Measurements from ENCODE around the gene FBXO17. TPM values are rescaled to one million over a fixed set of nuclear protein-coding genes. Genes with fewer than 3 reads are reported as not detected.
"Not testable (repeated sequence)": the region's sequence is repeated elsewhere in the genome, so short reads cannot be mapped to it uniquely, and the experiment has no call there.

The FBXO17 gene
- total RNA-seq (2014; rRNA removed; shearing (Covaris generic)), result 28.6 and 40.0 TPM in 2 replicates
- 29.1 and 30.4 TPM in 2 replicates for polyA plus RNA-seq (2015; cell fraction: cytosol; rRNA removed)
- 33.7 and 42.0 TPM in 2 replicates for polyA plus RNA-seq (2015; cell fraction: nucleus; rRNA removed)

GRCh38 chr19:38975214-38975860 lies at the start of gene FBXO17:
FBXO17 (minus strand) TSS chr19:38975742; CDS start chr19:38950319, 25,423 bp downstream.
- DNase-seq (ENCODE audit: low read depth), result peak; percentile 64

GRCh38 chr19:39024875-39025641 lies 49.5 kb upstream of the FBXO17 start:
- DNase-seq (ENCODE audit: low read depth), result no peak

- no peak for DNase-seq (ENCODE audit: low read depth)
These were observed 45.5 kb upstream of the FBXO17 start for GRCh38 chr19:39021063-39021462.

GRCh38 chr19:39017646-39018045 lies 42.1 kb upstream of the FBXO17 start:
- no peak for DNase-seq (ENCODE audit: low read depth)

- DNase-seq (ENCODE audit: low read depth), result no peak
These were observed 41.5 kb upstream of the FBXO17 start for GRCh38 chr19:39017026-39017425.

- DNase-seq (ENCODE audit: low read depth), result no peak
These were observed 38.5 kb upstream of the FBXO17 start for GRCh38 chr19:39014037-39014436.

- no peak for DNase-seq (ENCODE audit: low read depth)
These were observed 33.5 kb upstream of the FBXO17 start for GRCh38 chr19:39009001-39009400.

- DNase-seq (ENCODE audit: low read depth), result no peak
These were observed 32.6 kb upstream of the FBXO17 start for GRCh38 chr19:39008137-39008536.

- DNase-seq (ENCODE audit: low read depth), result no peak
These were observed 31.6 kb upstream of the FBXO17 start for GRCh38 chr19:39007096-39007495.

- DNase-seq (ENCODE audit: low read depth), result no peak
These were observed 28.9 kb upstream of the FBXO17 start for GRCh38 chr19:39004403-39004802.

- no peak for DNase-seq (ENCODE audit: low read depth)
These were observed 28.3 kb upstream of the FBXO17 start for GRCh38 chr19:39003796-39004195.

GRCh38 chr19:39003188-39003587 lies 27.6 kb upstream of the FBXO17 start:
- no peak for DNase-seq (ENCODE audit: low read depth)

GRCh38 chr19:39001041-39001440 lies 25.5 kb upstream of the FBXO17 start:
- no peak for DNase-seq (ENCODE audit: low read depth)

- DNase-seq (ENCODE audit: low read depth), result not testable (repeated sequence)
These were observed 22.0 kb upstream of the FBXO17 start for GRCh38 chr19:38997576-38997975.

GRCh38 chr19:38993271-38993670 lies 17.7 kb upstream of the FBXO17 start:
- peak; percentile 85 for DNase-seq (ENCODE audit: low read depth)

GRCh38 chr19:38990949-38991697 lies 15.6 kb upstream of the FBXO17 start:
- peak; percentile 21 for DNase-seq (ENCODE audit: low read depth)

GRCh38 chr19:38989614-38990013 lies 14.1 kb upstream of the FBXO17 start:
- DNase-seq (ENCODE audit: low read depth), result not testable (repeated sequence)

GRCh38 chr19:38989066-38989605 lies 13.6 kb upstream of the FBXO17 start:
- DNase-seq (ENCODE audit: low read depth), result peak; percentile 74

- not testable (repeated sequence) for DNase-seq (ENCODE audit: low read depth)
These were observed 13.1 kb upstream of the FBXO17 start for GRCh38 chr19:38988627-38989026.

- DNase-seq (ENCODE audit: low read depth), result not testable (repeated sequence)
These were observed 12.2 kb upstream of the FBXO17 start for GRCh38 chr19:38987745-38988144.

- no peak for DNase-seq (ENCODE audit: low read depth)
These were observed 9.7 kb upstream of the FBXO17 start for GRCh38 chr19:38985262-38985661.
